Activated CD4-positive, alpha-beta memory T cell treated with anti-CD3 and anti-CD28 coated beads for 36 hours (primary cell): ENCODE results near the gene ALLC. TPM values are rescaled to one million over a fixed set of nuclear protein-coding genes. Genes with fewer than 3 reads are reported as not detected.
"Not testable (repeated sequence)": the region's sequence is repeated elsewhere in the genome, so short reads cannot be mapped to it uniquely, and the experiment has no call there.

Experiments
- CTCF ChIA-PET: fragments of 350-600 bp; sonication (Branson Sonifier 250); formaldehyde crosslinking; loops from one replicate; lab custom pipeline; 2021; ENCODE audit warnings: antibody characterized with exemption, inconsistent platforms; lab: Charles Lee
- POLR2A ChIA-PET: fragments of 350-600 bp; sonication (Branson Sonifier 250); formaldehyde crosslinking; loops from one replicate; lab custom pipeline; 2021; ENCODE audit warnings: antibody characterized with exemption; lab: Charles Lee
- DNase-seq: peaks from one replicate; pipeline ENCODE4 v3.0.0-alpha.2; 2020
- H3K27ac Mint-ChIP-seq: one replicate; pipeline ENCODE4 v1.8.0; 2021; ENCODE audit warnings: mixed read lengths
- H3K27me3 Mint-ChIP-seq: one replicate; pipeline ENCODE4 v1.8.0; 2021; ENCODE audit warnings: mixed read lengths
- H3K36me3 Mint-ChIP-seq: one replicate; pipeline ENCODE4 v1.8.0; 2021; ENCODE audit warnings: mixed read lengths
- H3K4me1 Mint-ChIP-seq: one replicate; pipeline ENCODE4 v1.8.0; 2021; ENCODE audit warnings: low read depth, mixed read lengths
- H3K4me3 Mint-ChIP-seq: one replicate; pipeline ENCODE4 v1.8.0; 2021; ENCODE audit warnings: mild to moderate bottlenecking, mixed read lengths
- H3K9me3 Mint-ChIP-seq: one replicate; pipeline ENCODE4 v1.8.0; 2021; ENCODE audit warnings: mixed read lengths
- intact Hi-C: fragments of 100-400 bp; cut with micrococcal nuclease; formaldehyde crosslinking; loops from one replicate; pipeline ENCODE4 v1.15.1; 2023
- total RNA-seq, 2 experiments: library from RNA; stranded (reverse); gene quantifications; one replicate each; pipeline ENCODE4 v1.2.3, GENCODE V29; 2021

Gene ALLC
- not detected for total RNA-seq

DNA sequence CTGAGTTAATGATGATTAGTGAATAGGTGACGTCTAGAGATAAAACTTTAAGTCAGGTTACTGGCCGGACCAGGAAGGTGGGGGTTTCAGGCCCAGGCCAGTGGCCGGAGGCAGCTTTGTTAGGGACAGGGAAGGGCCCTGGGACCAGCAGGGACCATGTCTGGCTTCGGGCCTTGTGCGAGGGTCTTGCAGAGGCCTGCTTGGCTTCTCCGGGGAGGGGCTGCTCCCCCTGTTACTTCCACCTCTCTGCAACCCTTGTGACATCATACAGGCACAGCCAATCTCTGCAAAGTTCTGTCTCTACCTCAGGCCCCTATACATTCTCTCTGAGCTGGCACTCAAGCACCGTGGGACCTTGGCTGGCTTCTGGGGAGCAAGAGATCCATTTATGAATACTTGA lies at the start of gene ALLC:
ALLC (plus strand) TSS at position 320 of the 400 bp plus-strand sequence. CDS start 12,958 bp downstream, outside the sequence.
- Mint-ChIP-seq H3K27me3 (peaks cover 3% of the 10 kb centered on the region), H3K4me1 (peaks cover 18% of the 10 kb centered on the region), H3K36me3 (peaks cover 2% of the 10 kb centered on the region), H3K27ac (no peak within 1 kb of the TSS), H3K4me3 (no peak within 1 kb of the TSS), H3K9me3 (peaks cover 8% of the 10 kb centered on the region)
- POLR2A ChIA-PET: no interaction called here
- no peak for DNase-seq
- intact Hi-C loops: no loop called here
- CTCF ChIA-PET: no interaction called here

GRCh38 chr2:3608373-3609278 lies 49.4 kb upstream of the ALLC start:
- Mint-ChIP-seq H3K4me3 (no peak overlapping the region), H3K27me3 (peaks cover 3% of the 10 kb centered on the region), H3K27ac (no peak overlapping the region), H3K4me1 (peaks cover 12% of the 10 kb centered on the region), H3K9me3 (peaks cover 3% of the 10 kb centered on the region), H3K36me3 (no peaks in the 10 kb centered on the region)
- intact Hi-C loops: loop anchor here (5.0 kb wide), 1 partner anchor 51 kb away; the partner anchor contains the start of gene RNASEH1
- DNase-seq: no peak
- ChIA-PET POLR2A (no interaction called here), CTCF (no interaction called here)

DNA sequence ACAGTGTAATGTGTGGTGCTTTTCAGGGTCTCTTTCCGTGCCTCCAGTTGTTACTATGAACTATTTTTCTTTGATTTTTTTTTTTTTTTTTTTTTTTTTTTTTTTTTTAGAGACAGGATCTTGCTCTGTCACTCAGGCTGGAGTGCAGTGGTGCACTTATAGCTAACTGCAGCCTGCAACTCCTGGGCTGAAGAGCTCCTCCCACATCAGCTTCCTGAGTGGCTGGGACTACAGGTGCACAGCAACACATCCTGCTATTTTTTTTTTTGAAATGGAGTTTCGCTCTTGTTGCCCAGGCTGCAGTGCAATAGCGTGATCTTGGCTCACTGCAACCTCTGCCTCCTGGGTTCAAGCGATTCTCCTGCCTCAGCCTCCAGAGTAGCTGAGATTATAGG lies 48.7 kb upstream of the ALLC start:
- H3K27me3 Mint-ChIP-seq, H3K36me3 Mint-ChIP-seq, H3K9me3 Mint-ChIP-seq, POLR2A ChIA-PET, H3K27ac Mint-ChIP-seq, DNase-seq, CTCF ChIA-PET, H3K4me3 Mint-ChIP-seq: not testable (repeated sequence)
- intact Hi-C loops: loop anchor here (5.0 kb wide), 1 partner anchor 52 kb away; the partner anchor contains the start of gene RNASEH1
- peaks cover 12% of the 10 kb centered on the region for H3K4me1 Mint-ChIP-seq

DNA sequence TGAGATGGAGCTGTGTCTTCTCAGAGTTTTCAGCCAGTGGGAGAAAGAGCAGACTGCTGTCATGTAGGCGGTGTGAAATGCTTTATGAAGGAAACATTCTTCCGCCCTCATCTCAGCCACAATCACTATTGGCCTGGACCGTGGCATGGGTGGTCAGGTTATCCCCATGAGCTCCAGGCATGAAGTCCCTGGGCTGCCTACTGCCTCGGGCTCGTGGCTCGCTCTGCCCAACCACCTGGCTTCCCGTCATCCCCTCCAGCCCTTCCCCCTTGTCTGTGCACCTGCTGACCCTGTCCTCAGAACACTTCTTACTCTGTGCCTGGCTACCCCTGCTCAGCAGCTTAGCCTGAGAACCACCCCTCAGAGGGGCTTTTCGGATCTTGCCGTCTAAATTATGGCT lies 47.6 kb upstream of the ALLC start:
- POLR2A ChIA-PET: interaction anchor here (0.6 kb wide), 1 partner anchor 91 kb away, joined by 3 read pairs; no protein-coding TSS in a partner anchor
- Mint-ChIP-seq H3K27ac (no peak overlapping the region), H3K9me3 (peaks cover 8% of the 10 kb centered on the region), H3K4me1 (peaks cover 9% of the 10 kb centered on the region), H3K27me3 (peaks cover 3% of the 10 kb centered on the region), H3K4me3 (no peak overlapping the region), H3K36me3 (no peaks in the 10 kb centered on the region)
- CTCF ChIA-PET: interaction anchor here (0.8 kb wide), 1 partner anchor 41 kb away, joined by 3 read pairs; no protein-coding TSS in a partner anchor
- intact Hi-C loops: no loop called here
- no peak for DNase-seq

- H3K36me3 Mint-ChIP-seq: no peaks in the 10 kb centered on the region
- peaks cover 8% of the 10 kb centered on the region for H3K9me3 Mint-ChIP-seq
- ChIA-PET POLR2A (no interaction called here), CTCF (interaction anchor here (0.8 kb wide), 1 partner anchor 41 kb away, joined by 3 read pairs; no protein-coding TSS in a partner anchor)
- no peak for DNase-seq
- peaks cover 4% of the 10 kb centered on the region for H3K4me1 Mint-ChIP-seq
- no peak overlapping the region for H3K4me3 Mint-ChIP-seq
- no peak overlapping the region for H3K27ac Mint-ChIP-seq
- intact Hi-C loops: no loop called here
- peaks cover 3% of the 10 kb centered on the region for H3K27me3 Mint-ChIP-seq
Measured at GRCh38 chr2:3610881-3611505, 47.0 kb upstream of the ALLC start.

DNA sequence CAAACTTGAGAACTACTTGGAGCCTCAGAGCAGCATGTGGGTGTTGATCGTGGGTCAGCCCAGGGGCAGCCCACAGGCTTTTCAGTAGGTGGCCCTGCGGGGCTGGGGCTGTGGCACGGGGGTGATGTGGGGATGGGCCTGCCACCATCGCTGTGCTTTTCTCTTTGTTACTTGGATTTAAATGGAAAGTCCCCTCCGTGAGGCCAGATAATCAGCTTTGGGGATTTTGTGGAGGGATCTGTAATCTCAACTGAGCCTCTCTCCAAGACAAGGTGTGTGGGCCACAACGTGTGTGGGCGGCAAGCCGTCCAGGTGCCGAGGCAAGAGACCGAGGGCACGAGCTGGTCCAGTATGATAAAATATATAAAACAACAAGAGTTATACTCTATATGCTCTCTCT lies 46.4 kb upstream of the ALLC start:
- H3K4me1 Mint-ChIP-seq: peaks cover 4% of the 10 kb centered on the region
- intact Hi-C loops: no loop called here
- DNase-seq: no peak
- POLR2A ChIA-PET: no interaction called here
- CTCF ChIA-PET: no interaction called here
- no peak overlapping the region for H3K27ac Mint-ChIP-seq
- no peaks in the 10 kb centered on the region for H3K36me3 Mint-ChIP-seq
- peaks cover 11% of the 10 kb centered on the region for H3K9me3 Mint-ChIP-seq
- no peak overlapping the region for H3K4me3 Mint-ChIP-seq
- peaks cover 3% of the 10 kb centered on the region for H3K27me3 Mint-ChIP-seq

DNA sequence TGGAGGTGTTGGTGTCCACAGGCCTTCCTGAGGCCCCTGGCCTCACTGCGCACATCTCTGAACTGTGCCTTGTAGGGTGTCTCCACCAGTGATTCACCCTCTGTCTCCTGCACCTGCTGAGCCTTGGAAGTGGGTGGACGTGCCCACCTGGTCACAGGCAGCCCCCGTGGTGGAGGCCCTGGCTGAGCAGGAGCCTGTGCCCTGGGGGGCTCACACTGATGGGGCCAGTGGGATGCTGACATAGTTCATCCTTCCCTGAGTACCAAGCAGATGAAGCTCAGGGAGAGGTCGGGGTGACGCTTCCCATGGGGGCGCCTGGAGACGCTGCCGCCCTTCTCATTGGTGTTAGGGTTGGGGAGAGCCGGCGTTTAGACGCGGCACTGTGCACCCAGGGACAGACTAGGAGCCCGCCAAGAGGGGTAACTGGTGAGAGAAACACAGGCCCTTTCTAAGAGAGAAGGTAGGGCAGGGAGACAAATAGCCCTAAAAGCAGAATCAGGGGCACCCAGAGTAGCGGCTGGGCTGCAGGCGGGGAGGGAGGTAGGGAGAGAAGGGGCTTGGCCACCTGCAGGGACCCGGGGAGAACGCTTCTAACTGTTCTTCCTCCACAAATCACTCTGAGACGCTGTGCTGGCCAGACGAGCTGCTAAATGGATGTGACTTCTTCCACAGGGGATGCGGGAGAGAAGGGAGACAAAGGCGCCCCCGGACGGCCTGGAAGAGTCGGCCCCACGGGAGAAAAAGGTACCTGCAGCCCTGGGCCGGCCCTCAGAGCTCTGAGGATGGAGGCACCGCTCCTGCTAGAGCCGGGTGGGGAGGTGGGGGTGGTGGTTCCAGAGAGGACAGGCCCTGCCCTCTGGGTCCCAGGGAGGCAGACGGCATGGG lies 45.1 kb upstream of the ALLC start:
- Mint-ChIP-seq H3K4me1 (peaks cover 4% of the 10 kb centered on the region), H3K36me3 (no peaks in the 10 kb centered on the region), H3K4me3 (no peak overlapping the region), H3K27me3 (peaks cover 3% of the 10 kb centered on the region), H3K9me3 (peaks cover 14% of the 10 kb centered on the region), H3K27ac (no peak overlapping the region)
- intact Hi-C loops: no loop called here
- POLR2A ChIA-PET: no interaction called here
- DNase-seq: no peak
- CTCF ChIA-PET: no interaction called here

GRCh38 chr2:3613524-3613905 lies 44.5 kb upstream of the ALLC start:
- Mint-ChIP-seq H3K4me1 (peaks cover 4% of the 10 kb centered on the region), H3K4me3 (no peak overlapping the region), H3K27me3 (peaks cover 3% of the 10 kb centered on the region), H3K36me3 (no peaks in the 10 kb centered on the region), H3K9me3 (peaks cover 14% of the 10 kb centered on the region), H3K27ac (no peak overlapping the region)
- CTCF ChIA-PET: no interaction called here
- DNase-seq: no peak
- intact Hi-C loops: no loop called here
- POLR2A ChIA-PET: no interaction called here

DNA sequence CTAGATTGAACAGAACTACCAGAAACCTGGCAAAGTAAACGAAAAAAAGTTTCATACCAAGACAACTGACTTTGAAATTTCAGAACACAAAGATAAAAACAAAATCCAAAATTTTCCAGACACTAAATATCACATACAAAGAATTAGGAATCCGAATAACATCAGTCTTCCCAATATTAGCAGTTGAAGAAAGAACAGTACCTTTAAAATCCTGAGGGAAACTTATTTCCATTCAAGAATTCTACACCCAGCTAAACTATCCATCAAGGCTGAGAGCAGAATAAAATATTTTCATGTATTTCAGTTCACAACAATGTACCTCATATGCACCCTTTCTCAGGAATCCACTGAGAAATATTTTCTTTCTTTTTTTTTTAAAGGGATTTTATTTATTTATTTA lies 43.3 kb upstream of the ALLC start:
- H3K27me3 Mint-ChIP-seq, intact Hi-C loops, POLR2A ChIA-PET, H3K36me3 Mint-ChIP-seq, DNase-seq, H3K27ac Mint-ChIP-seq, H3K4me3 Mint-ChIP-seq, H3K4me1 Mint-ChIP-seq: not testable (repeated sequence)
- H3K9me3 Mint-ChIP-seq: peaks cover 14% of the 10 kb centered on the region
- CTCF ChIA-PET: interaction anchor here (0.7 kb wide), 1 partner anchor 123 kb away, joined by 3 read pairs; no protein-coding TSS in a partner anchor

DNA sequence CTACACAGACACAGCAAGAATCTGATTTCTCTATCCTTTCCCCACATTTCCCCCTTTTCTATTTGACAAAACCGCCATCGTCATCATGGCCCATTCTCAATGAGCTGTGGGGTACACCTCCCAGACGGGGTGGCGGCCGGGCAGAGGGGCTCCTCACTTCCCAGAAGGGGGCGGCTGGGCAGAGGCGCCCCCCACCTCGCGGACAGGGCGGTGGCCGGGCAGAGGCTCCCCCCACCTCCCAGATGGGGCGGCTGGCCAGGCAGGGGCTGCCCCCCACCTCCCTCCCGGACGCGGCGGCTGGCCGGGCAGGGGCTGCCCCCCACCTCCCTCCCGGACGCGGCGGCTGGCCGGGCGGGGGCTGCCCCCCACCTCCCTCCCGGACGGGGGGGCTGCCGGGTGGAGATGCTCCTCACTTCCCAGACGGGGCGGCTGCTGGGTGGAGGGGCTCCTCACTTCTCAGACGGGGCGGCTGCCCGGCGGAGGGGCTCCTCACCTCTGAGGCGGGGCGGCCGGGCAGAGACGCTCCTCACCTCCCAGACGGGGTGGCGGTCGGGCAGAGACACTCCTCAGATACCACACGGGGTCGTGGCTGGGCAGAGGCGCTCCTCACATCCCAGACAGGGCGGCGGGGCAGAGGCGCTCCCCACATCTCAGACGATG lies 42.3 kb upstream of the ALLC start:
- POLR2A ChIA-PET, H3K27me3 Mint-ChIP-seq, DNase-seq, CTCF ChIA-PET, H3K27ac Mint-ChIP-seq, intact Hi-C loops, H3K4me1 Mint-ChIP-seq, H3K4me3 Mint-ChIP-seq, H3K36me3 Mint-ChIP-seq: not testable (repeated sequence)
- H3K9me3 Mint-ChIP-seq: peaks cover 14% of the 10 kb centered on the region

GRCh38 chr2:3616435-3617197 lies 41.4 kb upstream of the ALLC start:
- H3K27me3 Mint-ChIP-seq: not testable (repeated sequence)

More at GRCh38 chr2:3616435-3617197, 41.4 kb upstream of the ALLC start:
- H3K27ac Mint-ChIP-seq, POLR2A ChIA-PET, intact Hi-C loops, DNase-seq, H3K36me3 Mint-ChIP-seq, H3K4me3 Mint-ChIP-seq, H3K4me1 Mint-ChIP-seq: not testable (repeated sequence)
- CTCF ChIA-PET: interaction anchor here (0.6 kb wide), 1 partner anchor 35 kb away, joined by 3 read pairs; no protein-coding TSS in a partner anchor
- peaks cover 14% of the 10 kb centered on the region for H3K9me3 Mint-ChIP-seq
